ENCODE measurements around the gene MTUS2. TPM values are rescaled to one million over a fixed set of nuclear protein-coding genes. Genes with fewer than 3 reads are reported as not detected.

Gene MTUS2
- not detected for total RNA-seq

DNA sequence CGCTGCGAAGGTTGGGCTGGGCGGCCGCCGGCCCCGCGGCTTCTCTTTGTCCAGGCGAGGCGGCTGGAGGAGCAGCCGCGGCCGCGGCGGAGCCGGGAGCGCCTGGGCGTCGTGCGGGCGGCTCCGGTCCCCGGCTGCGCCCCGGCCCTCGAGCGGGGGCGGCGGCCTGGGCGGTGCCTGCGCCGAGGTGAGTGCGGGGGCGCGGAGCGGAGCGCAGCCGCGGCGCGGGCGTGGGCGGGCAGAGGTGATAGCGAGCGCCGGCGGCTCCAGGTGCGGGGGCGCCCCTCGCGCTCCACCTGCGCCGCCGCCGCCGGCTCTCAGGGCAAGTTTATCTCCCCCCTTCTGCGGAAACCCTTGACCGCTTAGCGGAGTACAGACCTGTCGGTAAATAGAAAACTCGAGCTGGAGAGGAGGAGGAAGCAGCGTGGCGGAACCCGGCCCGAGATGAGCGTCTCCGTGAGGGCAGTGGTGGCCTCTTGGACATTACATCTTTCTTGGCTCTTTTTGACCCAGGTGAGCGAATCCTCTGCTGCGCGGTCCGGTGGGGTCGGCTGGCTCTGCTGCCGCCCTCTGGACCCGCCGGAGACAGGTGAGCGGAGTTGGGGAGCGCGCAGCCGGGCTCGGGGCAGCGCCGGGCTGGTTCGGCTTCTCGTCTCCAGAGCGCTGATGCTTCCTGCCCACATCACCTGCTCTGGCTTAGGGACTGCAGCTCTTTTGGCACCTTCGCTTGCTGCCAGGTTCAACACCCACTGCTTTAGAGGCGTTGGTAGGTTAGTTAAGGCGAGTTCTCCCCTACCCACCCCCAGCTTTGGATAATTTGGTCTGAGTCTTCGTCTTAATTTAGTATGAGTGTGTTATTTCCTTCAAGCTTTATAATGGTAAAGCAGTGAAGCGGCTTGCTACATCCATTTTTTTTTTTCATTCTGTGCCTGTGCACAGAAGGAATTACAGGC, at the start of gene MTUS2:
TSS of gene MTUS2 (plus strand) at position 241 of the 953 bp plus-strand sequence.
- ATAC-seq, result peak; percentile 52 to 65
- H3K9me3 Mint-ChIP-seq, result peaks cover 6 to 9% of the 10 kb centered on the region in 2 donors
- H3K36me3 Mint-ChIP-seq, result peaks cover 9 to 10% of the 10 kb centered on the region in 2 donors
- no peak within 1 kb of the TSS for H3K27ac Mint-ChIP-seq
- peak in 1 of 2 donors; percentile 33 for DNase-seq (ENCODE audit: low spot score in 2 of 2)

DNA sequence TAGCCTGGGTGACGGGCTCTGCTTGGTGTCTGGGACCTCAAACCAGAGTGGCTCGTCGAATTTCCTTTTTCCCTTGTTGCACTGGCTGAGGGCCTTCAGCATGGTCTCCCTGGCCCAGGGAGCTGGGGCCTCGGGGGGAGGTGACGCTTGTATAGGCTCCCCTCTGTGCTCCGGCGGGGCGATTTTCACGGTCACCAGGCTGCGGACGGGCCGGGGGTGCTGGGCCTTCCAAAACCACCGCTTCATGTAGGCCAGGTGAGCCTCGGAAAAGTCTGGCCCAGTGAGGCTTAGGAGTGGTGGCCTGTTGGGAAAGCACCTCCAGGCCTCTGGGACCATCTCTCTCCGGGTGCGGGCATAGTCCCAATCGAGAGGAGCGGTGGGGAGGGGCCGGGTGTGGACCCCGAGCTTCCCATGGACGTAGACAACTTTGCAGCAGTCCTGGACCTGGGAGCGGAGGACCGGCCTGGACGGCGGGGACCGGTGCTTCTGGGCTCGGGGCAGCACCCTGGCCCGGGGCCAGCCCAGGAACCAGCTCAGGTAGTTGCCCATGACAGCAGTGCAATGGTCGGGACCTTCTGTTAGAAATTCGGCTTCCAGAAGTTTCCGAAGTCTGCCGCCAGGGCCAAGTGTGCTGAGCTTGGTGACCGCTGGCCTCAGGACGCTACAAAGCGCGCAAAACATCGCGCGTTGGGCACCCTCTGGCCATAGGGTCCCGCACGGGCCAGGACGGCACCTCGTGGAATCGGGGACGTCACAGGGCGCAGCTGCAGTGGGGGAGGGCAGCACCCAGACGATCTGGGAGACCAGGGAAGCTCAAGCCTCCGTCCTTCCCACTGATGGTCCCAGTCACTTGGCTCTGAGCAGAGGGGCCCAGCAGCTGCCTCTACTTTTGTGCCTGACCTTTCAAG, 41.6 kb upstream of the MTUS2 start:
- no peak for DNase-seq (ENCODE audit: low spot score in 2 of 2)
- no peak for ATAC-seq
- peaks cover 20 to 24% of the 10 kb centered on the region in 2 donors for H3K36me3 Mint-ChIP-seq
- no peak overlapping the region for H3K27ac Mint-ChIP-seq
- peaks cover 11 to 14% of the 10 kb centered on the region in 2 donors for H3K9me3 Mint-ChIP-seq

DNA sequence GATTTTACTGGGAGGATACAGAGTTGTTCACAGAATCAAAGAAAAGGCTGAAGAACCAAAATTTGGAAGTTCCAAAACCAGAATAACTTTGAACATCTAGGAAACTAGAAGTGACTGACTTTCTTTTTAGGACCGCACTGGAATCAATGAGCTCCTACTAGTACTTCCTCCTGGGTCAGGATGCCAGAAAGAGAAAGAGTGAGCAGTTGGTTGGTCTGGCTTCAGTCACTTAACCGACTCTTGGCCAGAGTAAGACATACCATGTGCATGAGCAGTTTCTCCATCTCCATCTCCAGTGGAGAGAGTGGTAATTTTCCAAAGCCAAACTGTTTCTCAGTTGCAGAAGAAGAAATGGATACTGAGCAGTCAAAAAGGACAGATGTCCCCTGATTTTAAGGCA, 27.1 kb upstream of the MTUS2 start:
- Mint-ChIP-seq H3K27ac (no peak overlapping the region), H3K9me3 (no peaks in the 10 kb centered on the region), H3K36me3 (no peaks in the 10 kb centered on the region)
- ATAC-seq, result no peak
- DNase-seq (ENCODE audit: low spot score in 2 of 2), result no peak

DNA sequence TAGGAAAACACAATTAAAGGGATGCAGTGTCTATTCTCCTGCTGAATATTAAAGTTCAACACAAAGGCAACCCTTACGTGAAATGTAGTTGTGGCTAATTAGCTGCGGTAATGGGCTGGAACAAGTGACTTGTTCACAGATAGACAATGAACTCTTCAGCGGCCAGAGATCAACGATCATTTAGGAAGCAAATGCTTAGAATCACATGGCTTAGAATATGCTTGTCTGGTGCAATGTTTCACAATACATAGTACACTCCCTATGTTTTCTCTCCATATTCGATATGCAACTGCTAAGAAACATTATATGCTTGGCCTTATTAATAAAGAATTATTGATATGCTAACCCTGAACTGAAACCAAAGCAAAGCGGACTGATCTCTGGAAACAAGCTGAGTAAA, 25.7 kb upstream of the MTUS2 start:
- Mint-ChIP-seq H3K36me3 (no peaks in the 10 kb centered on the region), H3K27ac (no peak overlapping the region), H3K9me3 (no peaks in the 10 kb centered on the region)
- DNase-seq (ENCODE audit: low spot score in 2 of 2), result no peak
- no peak for ATAC-seq

DNA sequence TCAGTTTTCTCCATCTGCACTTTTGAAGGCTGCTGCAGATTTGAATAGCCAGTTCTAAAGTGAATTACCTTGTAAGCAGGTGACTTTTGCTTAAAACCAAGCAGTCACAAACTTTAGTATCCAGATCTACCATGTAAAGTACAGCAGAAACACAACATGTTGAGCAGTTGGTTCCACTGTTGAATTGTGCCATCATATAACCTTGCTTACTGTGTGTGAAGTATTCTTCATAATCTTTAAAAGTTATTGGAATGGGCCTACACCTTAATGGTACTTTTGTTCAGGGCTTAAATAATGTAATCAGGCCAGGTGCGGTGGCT, 23.2 kb upstream of the MTUS2 start:
- no peak for DNase-seq (ENCODE audit: low spot score in 2 of 2)
- H3K9me3 Mint-ChIP-seq, result no peaks in the 10 kb centered on the region
- ATAC-seq, result no peak
- no peaks in the 10 kb centered on the region for H3K36me3 Mint-ChIP-seq
- H3K27ac Mint-ChIP-seq, result no peak overlapping the region

DNA sequence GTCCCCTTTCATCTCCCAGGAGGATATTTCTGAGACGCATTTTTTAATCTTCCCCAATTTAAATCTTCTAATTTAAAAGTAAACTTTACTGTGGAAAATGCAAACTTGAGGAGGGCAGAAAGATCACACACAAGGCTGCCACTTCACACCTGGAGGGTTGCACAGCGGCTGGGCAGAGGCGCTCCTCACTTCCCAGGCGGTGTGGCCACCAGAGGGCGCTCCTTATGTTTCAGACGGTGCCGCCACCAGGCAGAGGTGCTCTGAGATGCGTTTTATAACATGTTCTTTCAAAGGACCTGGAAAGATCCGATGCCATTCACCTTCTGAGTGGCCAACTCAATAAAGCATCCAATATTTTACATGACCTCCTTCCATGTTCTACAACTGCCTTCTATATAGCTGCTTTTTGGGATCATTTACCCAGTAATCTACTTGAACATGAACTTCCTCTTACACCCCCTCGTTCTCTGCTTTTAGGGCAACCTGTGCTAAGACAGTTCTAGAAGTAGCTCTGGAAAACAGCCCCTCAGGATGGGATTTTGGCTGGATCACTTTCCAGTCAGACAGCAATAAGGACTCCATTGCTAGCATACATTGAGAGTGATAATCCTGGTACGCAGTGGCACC, 14.8 kb upstream of the MTUS2 start:
- ATAC-seq (no peak), DNase-seq (ENCODE audit: low spot score in 2 of 2) (peak in 1 of 2 donors; percentile 68)

DNA sequence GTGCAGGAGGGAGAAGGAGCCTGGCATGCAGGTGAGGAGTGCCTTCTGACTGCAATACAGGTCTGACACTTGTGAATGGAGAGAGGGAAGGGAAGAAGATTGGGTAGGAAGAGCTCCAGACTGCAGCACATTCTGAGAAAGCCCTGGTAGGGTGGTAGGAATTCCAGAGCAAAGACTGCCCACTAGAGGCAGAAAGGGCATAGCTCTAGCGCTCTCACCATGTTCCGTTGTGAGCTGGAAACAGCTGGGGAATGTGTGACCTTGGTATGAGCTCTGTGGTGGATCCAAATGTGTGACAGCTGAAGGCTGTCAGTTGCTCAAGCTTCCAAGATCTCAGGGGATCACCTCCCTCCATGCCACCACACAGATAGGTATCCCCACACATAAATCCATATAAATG, 2.9 kb upstream of the MTUS2 start:
- H3K27ac Mint-ChIP-seq, result no peak overlapping the region
- peaks cover 6 to 9% of the 10 kb centered on the region in 2 donors for H3K9me3 Mint-ChIP-seq
- H3K36me3 Mint-ChIP-seq, result peaks cover 9 to 10% of the 10 kb centered on the region in 2 donors
- ATAC-seq, result no peak
- no peak for DNase-seq (ENCODE audit: low spot score in 2 of 2)

More for the DNA sequence above, 14.8 kb upstream of the MTUS2 start:
- H3K27ac Mint-ChIP-seq, result no peak overlapping the region
- peaks cover 8% of the 10 kb centered on the region in 2 donors for H3K9me3 Mint-ChIP-seq
- peaks cover 14 to 18% of the 10 kb centered on the region in 2 donors for H3K36me3 Mint-ChIP-seq

DNA sequence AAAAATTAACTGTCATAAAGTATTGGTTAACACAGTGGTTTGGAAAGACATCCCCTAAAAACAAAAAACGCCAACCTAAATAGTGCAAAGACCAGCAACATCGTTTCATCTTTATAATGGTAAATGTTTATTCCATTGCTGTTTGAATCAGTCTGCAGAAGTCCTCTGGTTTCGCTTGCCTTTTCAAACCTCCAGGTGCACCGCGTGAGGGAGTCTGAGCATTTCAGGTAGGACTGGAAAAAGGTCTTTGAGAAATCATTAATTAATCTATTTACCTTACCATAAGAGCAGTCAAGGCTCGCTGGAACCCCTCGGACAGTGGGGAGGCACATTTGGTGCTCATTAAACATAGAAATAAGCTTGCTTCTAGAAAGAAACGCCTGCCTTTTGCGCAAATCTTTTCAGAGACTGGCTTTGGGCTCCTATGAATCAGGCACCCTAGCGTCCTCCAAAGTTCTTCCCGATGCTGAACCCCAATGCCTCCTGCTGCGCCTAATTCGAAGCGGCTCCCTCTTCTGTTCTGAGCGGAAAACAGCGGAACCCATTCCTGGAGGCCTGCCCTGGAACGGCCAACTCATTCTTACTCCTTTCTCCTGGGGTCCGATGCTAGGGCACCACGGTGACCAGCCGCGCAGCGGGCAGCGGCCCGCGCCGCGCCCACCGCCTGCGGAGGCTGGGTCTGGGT, 951 bp upstream of the MTUS2 start:
- Mint-ChIP-seq H3K9me3 (peaks cover 6 to 9% of the 10 kb centered on the region in 2 donors), H3K27ac (no peak overlapping the region), H3K36me3 (peaks cover 9 to 10% of the 10 kb centered on the region in 2 donors)
- no peak for DNase-seq (ENCODE audit: low spot score in 2 of 2)
- peak in 1 of 2 donors; percentile 3 for ATAC-seq

DNA sequence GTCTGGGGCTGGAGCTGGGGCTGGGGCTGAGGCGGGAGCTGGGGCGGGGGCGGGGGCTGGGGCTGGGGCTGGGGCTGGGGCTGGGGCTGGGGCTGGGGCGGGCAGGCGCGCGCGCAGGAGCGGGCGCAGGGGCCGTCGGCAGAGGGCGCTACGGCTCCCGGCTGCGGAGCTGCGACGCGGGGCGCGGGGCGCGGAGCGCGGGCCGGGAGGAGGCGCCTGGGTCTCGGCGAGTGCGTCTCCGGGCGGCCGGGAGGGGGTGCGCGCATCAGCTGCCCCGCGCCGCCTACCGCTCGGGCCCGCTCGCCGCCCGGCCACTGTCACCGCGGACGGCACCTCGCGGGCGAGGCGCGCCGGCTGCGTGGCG, 422 bp upstream of the MTUS2 start:
- Mint-ChIP-seq H3K36me3 (peaks cover 9 to 10% of the 10 kb centered on the region in 2 donors), H3K9me3 (peaks cover 6 to 9% of the 10 kb centered on the region in 2 donors), H3K27ac (no peak overlapping the region)
- ATAC-seq (peak; percentile 80 to 92), DNase-seq (ENCODE audit: low spot score in 2 of 2) (peak in 1 of 2 donors; percentile 75)

DNA sequence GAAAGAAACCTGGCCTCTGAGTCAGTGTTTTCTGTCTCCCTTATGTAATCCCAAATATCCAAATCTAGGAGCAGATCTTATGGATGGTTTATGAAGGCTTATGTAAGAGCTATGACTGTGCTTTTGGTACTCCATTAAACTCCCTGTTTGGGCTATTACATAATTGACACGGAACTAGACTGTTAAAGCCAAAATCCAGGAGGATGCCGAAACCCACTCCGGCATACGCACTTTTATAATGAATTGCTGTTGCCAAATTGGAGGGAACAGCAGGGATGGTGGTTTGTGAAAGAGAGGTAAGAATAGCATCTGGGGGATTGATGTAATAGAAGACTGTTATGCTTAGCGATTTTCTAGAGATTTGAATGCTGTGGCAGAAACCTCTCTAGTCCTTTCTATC, 2.0 kb downstream of the MTUS2 start:
- DNase-seq (ENCODE audit: low spot score in 2 of 2) (no peak), ATAC-seq (no peak)
- Mint-ChIP-seq H3K36me3 (peaks cover 5% of the 10 kb centered on the region in 2 donors), H3K9me3 (peaks cover 3 to 5% of the 10 kb centered on the region in 2 donors), H3K27ac (no peak overlapping the region)

DNA sequence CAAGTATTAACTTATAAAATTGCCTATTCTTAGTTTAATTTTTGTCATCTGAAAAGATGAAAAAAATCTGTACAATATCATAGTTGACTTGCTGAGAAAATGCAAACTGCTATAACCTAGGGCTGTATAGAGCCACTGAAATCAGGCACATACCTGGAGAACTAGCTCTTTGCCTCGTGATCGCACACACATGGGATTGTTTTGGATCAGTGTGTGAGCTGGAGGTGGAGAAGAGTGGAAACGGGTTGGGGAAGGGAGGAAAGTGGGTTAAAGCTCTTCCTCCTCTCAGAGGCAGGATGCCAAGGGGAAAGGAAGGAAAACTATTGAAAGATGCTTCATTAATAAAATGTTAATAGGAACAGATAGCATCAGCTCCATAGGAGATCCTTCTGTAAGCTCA, 2.7 kb downstream of the MTUS2 start:
- no peak overlapping the region for H3K27ac Mint-ChIP-seq
- no peak for DNase-seq (ENCODE audit: low spot score in 2 of 2)
- ATAC-seq, result no peak
- peaks cover 0 to 3% of the 10 kb centered on the region in 2 donors for H3K9me3 Mint-ChIP-seq
- peaks cover 0 to 6% of the 10 kb centered on the region in 2 donors for H3K36me3 Mint-ChIP-seq

DNA sequence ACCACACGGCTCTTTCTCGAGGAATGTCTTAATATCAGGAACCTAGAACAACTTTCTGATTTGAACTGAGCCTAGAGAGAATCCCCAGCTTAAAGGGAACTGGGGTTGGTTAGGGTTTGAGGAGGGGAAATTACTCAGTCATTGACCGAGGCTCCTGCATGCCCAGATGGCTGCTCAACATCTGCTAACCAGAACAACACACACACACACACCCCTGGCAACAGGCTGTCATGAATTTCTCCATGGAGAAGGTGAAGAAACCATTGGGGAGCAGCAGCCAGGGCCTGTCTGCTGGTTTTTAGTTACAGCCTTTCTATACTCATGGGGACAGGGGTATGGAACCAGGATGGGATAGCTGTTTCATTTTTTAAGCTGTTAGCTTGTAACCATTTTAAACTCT, 5.2 kb downstream of the MTUS2 start:
- H3K9me3 Mint-ChIP-seq, result peaks cover 7 to 13% of the 10 kb centered on the region in 2 donors
- H3K27ac Mint-ChIP-seq, result no peak overlapping the region
- H3K36me3 Mint-ChIP-seq, result peaks cover 9 to 16% of the 10 kb centered on the region in 2 donors
- ATAC-seq (no peak), DNase-seq (ENCODE audit: low spot score in 2 of 2) (no peak)

DNA sequence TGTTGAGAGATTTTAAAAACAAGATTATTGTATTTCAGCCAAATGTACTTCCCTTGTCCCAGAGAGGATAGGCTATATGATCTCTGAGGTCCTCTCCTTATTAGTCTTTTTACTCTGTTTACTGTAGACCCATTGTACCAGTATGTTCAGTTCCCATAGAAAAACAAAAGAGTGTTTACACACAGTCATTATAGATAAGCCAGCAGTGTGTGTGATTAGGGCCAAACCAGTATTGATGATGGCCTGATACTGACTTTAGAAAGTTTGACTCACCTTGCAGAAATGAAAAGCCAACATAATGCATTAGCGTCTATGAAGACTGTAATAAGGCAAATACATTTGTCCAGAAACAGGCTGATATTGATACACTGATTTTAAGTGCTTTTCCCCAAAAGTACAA, 6.2 kb downstream of the MTUS2 start:
- no peak for ATAC-seq

DNA sequence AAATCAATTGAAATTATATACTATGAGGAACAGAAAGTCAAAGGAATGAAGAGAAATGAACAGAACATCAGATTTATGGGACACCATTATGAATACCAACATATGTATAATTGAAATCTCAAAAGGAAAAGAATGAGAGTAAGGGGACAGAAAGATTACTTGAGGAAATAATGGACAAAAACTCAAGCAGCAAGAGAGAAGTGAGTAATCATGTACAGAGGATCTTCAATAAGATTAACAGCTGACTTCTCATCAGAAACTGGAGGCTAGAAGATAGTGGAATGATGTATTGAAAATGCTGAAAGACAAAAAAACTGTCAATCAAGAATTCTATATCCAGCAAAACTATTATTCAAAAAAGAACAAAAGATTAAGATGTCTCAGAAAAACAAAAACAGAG, 10.4 kb downstream of the MTUS2 start:
- DNase-seq (ENCODE audit: low spot score in 2 of 2) (no peak), ATAC-seq (no peak)
- peaks cover 19 to 21% of the 10 kb centered on the region in 2 donors for H3K36me3 Mint-ChIP-seq
- no peak overlapping the region for H3K27ac Mint-ChIP-seq
- H3K9me3 Mint-ChIP-seq, result peaks cover 18 to 19% of the 10 kb centered on the region in 2 donors

More for the DNA sequence above, 6.2 kb downstream of the MTUS2 start:
- no peak for DNase-seq (ENCODE audit: low spot score in 2 of 2)
- Mint-ChIP-seq H3K36me3 (peaks cover 19 to 21% of the 10 kb centered on the region in 2 donors), H3K9me3 (peaks cover 17 to 19% of the 10 kb centered on the region in 2 donors), H3K27ac (no peak overlapping the region)

DNA sequence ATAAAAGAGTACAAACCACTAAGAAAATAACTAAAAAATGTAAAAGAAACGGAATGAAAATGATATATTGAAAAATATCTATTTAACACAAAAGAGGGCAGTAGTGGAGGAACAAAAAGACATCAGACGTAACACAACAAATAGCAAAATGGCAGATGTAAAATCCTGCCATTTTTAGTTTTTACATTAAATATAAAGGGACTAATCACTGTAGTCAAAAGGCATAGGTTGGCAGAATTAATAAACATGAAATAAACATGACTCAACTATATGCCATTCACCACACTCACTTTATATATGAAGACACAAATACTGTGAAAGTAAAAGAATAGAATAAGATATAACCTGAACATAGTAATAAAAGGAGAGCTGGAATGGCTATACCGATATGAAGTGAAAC, 11.0 kb downstream of the MTUS2 start:
- Mint-ChIP-seq H3K36me3 (peaks cover 19 to 21% of the 10 kb centered on the region in 2 donors), H3K27ac (no peak overlapping the region), H3K9me3 (peaks cover 18 to 19% of the 10 kb centered on the region in 2 donors)
- no peak for DNase-seq (ENCODE audit: low spot score in 2 of 2)
- no peak for ATAC-seq

DNA sequence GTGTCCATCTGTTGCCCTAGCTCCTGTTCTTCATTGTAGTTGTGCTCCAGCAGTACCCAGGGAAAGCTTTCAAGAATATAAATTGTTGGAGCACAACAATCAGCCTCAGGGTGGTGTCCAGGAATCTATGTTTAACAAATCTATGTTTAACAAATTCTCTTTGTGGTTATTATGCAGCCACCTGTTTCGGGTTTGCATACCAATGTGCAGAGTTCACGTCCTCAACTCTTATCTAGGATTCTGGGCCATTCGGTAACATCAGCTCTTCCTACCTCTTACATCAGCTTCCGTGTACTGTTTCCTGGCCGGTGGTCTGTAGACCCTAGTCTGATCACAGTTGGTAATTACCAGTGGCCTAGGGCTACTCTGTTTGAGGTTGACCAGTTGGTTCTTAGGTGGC, 17.0 kb downstream of the MTUS2 start:
- ATAC-seq, result no peak
- H3K36me3 Mint-ChIP-seq, result no peaks in the 10 kb centered on the region
- H3K9me3 Mint-ChIP-seq, result no peaks in the 10 kb centered on the region
- H3K27ac Mint-ChIP-seq, result no peak overlapping the region
- DNase-seq (ENCODE audit: low spot score in 2 of 2), result no peak
